GM21619 (cell line): Measurements from ENCODE around the gene SLC25A42.

Experiments used
- ATAC-seq: cut with Tn5 transposase; IDR thresholded peaks from one replicate; pipeline ENCODE4 v1.9.1; 2021; ENCODE audit not compliant: unreplicated experiment

SLC25A42 gene

DNA sequence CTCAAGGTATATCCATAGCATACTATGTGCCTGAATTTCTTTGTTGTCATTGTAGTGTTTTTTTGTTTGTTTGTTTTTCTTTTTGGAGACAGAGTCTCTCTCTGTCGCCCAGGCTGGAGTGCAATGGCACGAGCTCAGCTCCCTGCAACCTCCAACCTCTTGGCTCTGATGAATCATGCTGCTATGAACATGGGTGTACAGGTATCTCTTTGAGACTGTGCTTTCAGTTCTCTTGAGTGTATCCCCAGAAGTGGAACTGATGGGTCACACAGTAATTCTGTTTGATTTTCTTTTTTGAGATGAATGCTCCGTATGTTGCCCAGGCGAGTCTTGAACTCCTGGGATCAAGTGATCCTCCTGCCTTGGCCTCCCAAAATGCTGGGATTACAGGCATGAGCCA is 13.7 kb upstream of the SLC25A42 start:
- ATAC-seq: no peak

- ATAC-seq: no peak
These were observed 13.1 kb upstream of the SLC25A42 start for GRCh38 chr19:19050731-19051130.

DNA sequence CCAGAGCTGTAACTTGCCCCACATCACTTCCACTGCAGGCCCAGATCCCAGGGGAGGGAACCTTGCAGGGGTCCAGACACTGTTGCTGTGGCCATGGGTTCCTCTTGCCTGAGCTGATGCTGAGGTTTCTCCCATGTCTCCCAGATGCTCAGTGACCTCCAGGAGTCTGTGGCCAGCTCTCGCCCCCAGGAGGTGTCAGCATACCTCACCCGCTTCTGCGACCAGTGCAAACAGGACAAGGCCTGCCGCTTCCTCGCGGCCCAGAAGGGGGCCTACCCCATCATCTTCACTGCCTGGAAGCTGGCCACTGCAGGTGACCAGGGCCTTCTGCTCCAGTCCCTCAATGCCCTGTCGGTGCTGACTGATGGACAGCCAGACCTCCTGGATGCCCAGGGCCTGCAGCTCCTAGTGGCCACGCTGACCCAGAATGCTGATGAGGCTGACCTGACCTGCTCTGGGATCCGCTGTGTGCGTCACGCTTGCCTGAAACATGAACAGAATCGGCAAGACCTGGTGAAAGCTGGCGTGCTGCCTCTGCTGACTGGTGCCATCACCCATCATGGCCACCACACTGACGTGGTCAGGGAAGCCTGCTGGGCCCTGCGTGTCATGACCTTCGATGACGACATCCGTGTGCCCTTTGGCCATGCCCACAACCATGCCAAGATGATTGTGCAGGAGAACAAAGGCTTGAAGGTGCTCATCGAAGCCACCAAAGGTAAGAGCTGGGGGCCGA is 12.1 kb upstream of the SLC25A42 start:
- no peak for ATAC-seq

DNA sequence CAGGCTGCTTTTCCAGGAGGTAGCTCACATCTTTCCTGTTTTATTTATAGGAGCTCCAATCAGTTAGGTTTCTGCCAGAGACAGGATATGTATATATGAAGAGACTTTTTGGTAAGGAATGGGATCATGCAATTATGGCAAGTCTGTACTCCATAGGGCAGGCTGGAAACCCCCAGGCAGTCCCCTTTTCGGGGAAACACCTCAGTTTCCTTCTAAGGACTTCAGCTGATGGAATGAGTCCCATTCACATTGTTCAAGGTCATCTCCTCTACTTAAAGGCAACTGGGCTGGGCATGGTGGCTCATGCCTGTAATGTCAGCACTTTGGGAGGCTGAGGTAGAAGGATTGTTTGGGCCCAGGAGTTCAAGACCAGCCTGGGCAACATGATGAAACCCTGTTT is 10.9 kb upstream of the SLC25A42 start:
- ATAC-seq: no peak

- no peak for ATAC-seq
These were observed 10.1 kb upstream of the SLC25A42 start for GRCh38 chr19:19053508-19054314.

- ATAC-seq: no peak
These were observed 9.4 kb upstream of the SLC25A42 start for GRCh38 chr19:19054315-19054938.

DNA sequence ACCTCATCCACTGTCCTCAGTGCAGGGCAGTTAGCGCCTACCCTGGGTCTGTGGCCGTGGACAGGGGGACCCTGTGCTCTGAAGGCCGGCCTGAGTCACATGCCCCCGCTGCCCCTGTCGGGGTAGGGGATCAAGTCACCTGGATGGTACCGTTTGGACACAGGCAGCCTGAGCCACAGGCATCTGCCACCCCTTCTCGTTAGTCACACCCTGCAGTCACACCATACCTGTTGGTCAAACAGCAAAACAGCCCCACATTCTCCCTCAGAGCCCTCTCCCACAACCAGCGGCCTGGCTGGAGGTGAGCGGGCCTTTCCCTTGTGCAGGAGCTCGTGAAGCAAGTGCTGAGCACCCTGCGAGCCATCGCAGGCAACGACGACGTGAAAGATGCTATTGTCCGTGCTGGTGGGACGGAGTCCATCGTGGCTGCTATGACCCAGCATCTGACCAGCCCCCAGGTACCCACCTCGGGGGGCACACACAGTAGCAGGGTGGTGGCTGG is 8.8 kb upstream of the SLC25A42 start:
- no peak for ATAC-seq

DNA sequence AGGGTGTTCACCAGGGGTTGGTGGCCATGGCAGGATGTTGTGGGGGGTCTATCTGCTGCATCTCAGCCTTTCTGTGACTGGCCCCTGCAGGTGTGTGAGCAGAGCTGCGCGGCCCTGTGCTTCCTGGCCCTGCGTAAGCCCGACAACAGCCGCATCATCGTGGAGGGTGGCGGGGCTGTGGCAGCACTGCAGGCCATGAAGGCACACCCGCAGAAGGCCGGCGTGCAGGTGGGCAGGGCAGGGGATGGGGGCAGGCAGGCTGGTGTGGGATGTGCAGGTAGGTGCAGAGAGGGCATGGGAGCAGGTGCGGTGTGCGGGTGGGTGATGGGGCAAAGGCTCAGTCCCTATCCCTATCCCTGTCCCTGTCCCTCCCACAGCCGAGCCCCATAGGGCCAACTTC is 8.1 kb upstream of the SLC25A42 start:
- no peak for ATAC-seq

DNA sequence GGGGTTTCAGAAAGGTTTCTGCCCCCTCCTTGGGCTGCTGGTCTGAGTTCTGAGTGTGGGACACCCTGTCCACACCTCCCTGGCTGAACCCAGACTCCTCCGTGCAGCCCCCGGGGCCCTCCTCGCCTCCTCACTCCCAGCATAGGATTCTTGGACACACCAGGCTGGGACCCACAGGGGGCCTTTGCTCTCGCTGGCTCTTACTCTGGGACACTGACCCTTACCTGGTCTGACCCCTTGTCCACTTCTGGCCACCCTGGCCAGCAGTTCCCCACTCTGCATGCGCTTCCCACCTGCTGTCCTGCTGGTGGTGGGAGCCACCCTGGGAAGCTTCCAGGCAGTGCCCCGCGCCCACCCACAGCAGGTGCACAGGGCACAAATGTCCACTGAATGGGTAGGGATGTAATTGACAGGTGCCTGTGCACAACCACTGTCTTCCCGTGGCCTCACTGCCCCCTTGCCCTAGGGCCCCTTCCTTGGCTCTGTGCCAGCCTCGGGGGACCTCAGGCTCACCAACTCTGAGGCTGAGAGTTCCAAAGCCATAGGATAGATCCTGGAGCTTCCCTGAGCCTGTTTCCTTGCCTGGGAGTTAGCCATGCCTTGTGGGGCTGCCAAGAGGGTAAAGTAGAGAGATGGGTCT is 7.0 kb upstream of the SLC25A42 start:
- ATAC-seq: no peak

- ATAC-seq: no peak
These were observed 6.5 kb upstream of the SLC25A42 start for GRCh38 chr19:19057317-19057716.

DNA sequence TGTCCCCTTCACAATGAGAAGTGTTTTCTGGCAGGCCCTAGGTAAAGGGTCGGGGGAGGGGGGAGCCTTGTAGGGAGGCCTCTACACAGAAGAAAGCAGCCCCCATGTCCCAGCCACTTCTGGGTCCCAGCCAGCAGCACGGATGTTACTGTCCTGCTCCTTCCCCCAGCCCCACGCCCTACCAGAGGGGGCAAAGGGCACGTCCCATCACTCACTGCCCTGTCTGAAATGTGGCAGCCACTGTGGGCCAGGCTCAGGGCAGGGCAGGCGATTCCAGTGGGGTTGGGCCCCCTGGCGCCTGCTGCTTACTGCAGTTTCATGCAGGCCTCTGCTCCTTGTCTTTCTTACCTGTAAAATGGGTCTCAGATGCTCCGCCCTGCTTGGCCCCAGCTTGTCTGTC is 6.1 kb upstream of the SLC25A42 start:
- ATAC-seq: no peak

DNA sequence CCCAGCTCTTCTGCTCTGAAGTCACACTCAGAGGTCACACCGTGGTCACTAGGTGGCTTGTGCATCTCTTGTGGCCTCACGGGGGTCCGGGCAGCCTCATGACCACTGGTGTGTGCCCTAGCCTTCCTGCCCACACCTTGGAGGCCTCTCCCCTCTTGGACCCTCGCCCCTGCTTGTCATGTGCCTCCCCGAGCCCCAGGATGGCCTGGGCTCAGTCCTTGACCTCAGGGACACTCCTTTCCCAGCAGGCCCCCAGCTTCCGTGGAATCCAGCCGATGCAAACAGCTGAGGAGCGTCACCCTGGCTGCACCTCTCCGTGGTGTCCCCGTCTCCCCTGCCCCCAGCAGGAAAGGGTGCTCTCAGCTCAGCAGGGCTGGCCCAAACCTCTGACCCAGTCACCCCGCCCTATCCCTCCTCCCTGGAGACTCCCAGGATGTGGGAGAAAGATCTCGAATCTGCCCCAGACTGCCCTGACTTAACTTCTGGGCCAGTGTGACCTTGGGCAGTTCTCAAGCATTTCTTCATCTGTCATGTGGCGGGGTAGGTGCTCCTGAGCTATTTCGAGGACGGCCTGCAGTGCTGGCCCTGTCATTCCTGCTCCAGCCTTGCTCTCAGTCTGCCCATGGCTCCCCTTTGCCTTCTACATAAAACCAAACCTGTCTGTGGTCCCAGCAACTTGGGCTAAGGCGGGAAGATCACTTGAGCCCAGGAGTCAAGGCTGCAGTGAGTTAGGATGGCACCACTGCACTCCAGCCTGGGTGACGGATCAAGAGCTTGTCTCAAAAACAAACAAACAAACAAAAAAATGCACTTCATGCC is 4.6 kb upstream of the SLC25A42 start:
- no peak for ATAC-seq

GRCh38 chr19:19059837-19060611 is 3.8 kb upstream of the SLC25A42 start:
- no peak for ATAC-seq

- no peak for ATAC-seq
These were observed 2.3 kb upstream of the SLC25A42 start for GRCh38 chr19:19061506-19061905.

GRCh38 chr19:19062454-19063182 is 1.2 kb upstream of the SLC25A42 start:
- ATAC-seq: no peak

- no peak for ATAC-seq
These were observed 416 bp downstream of the SLC25A42 start for GRCh38 chr19:19064098-19064722.

DNA sequence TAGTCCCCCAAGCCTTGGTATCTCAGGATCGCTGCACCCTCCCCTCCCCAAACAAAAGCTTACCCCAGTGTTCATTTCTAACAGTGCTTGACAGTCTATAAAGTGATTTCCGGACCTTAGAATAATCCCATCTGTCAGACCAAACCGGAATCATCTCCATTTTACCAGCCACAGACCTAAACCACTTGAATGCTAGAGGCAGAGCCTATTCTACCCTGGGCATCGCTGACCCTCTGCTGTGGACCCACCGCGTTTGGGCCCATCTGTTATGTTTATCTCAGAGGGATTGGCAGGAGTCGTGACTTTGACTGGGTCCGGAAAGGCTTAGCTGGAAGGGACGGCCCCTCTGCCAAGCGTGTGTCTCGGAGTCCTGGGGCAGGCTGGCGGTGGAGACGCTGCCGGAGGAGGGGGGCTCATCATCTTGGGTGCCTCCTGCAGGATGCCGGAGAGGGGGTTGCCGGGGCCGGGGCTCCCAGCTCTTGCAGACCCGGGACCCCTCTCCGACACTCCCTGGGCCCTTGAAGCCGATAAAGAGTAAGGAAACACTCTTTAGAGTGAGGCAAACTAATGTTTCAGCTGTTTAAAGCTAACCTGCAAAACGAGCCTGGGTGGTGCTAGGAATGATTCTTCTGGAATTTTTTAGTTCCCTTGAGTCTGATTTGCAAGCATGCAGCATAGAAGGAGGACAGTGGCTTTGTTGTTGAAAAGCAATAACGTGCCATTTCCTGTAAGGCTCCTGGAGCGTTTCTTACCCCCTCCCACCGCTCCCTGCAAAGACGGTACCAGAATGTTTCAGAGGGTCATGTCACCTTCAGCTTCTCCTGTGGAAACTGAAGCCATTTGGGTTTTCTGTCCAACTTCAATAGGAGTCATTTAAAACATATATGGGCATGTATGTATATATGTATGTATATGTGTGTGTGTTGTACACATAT is 1.3 kb downstream of the SLC25A42 start:
- no peak for ATAC-seq
